ENCODE data around the gene DHRSX.
"Not testable (repeated sequence)": the region's sequence is repeated elsewhere in the genome, so short reads cannot be mapped to it uniquely, and the experiment has no call there.

Gene DHRSX

DNA sequence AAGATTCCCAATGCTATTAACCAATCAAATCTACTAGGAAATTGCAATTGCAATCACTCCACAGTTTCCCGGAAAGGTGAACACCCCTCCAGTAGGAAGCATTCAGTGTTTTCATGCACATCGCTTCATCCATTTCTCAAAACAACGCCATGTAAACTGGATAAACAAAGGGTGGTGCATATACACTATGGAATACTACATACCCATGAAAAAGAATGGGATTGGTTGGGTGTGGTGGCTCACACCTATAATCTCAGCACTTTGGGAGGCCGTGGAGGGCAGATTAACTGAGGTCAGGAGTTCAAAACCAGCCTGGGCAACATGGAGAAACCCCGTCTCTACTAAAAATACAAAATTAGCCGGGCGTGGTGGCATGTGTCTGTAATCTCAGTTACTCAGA lies 29.1 kb downstream of the DHRSX start:
- no peak for FAIRE-seq

DNA sequence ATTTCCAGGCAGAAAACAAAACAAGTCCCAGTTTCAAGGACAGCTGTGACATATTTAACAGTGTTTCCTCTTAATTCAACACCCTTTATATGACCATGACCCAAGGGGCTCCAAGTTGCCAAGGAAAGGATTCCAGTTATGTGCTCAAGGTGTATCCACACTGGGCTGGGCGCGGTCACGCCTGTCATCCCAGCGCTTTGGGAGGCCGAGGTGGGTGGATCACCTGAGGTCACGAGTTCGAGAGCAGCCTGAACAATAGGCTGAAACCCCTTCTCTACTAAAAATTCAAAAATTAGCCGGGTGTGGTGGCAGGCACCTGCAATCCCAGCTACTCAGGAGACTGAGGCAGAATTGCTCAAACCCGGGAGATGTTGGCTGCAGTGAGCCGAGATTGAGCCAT lies 29.6 kb downstream of the DHRSX start:
- FAIRE-seq: not testable (repeated sequence)

DNA sequence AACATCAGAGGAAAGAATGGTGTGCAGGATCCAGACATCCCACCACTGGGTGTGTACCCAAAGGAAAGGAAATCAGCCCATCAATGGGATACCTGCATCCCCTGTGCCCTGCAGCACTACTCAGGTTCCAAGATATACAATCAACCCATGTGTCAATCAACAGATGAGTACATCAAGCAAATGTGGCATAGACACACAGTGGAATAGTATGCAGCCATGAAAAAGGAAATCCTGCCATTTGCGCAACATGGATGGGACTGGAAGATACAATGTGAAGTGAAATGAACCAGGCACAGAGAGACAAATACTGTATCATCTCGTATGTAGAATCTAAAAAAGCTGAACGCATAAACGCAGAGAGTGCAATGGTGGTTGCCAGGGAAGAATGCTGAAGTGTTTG lies 30.9 kb downstream of the DHRSX start:
- not testable (repeated sequence) for FAIRE-seq

DNA sequence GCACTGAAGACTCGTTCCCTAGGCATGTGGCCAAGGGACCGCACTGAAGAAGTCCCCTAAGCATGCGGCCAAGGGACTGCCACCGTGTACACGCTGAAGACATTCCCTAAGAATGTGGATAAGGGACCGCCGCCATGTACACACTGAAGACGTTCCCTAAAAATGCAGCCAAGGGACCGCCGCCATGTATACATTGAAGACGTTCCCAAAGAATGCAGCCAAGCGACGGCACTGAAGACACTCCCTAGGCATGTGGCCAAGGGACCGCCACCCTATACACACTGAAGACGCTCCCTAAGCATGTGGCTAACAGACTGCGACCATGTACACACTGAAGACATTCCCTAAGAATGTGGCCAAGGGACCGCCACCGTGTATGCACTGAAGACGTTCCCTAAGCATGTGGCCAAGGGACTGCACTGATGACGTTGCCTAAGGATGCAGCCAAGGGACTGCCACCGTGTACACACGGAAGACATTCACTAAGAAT lies 31.5 kb downstream of the DHRSX start:
- FAIRE-seq: no peak

DNA sequence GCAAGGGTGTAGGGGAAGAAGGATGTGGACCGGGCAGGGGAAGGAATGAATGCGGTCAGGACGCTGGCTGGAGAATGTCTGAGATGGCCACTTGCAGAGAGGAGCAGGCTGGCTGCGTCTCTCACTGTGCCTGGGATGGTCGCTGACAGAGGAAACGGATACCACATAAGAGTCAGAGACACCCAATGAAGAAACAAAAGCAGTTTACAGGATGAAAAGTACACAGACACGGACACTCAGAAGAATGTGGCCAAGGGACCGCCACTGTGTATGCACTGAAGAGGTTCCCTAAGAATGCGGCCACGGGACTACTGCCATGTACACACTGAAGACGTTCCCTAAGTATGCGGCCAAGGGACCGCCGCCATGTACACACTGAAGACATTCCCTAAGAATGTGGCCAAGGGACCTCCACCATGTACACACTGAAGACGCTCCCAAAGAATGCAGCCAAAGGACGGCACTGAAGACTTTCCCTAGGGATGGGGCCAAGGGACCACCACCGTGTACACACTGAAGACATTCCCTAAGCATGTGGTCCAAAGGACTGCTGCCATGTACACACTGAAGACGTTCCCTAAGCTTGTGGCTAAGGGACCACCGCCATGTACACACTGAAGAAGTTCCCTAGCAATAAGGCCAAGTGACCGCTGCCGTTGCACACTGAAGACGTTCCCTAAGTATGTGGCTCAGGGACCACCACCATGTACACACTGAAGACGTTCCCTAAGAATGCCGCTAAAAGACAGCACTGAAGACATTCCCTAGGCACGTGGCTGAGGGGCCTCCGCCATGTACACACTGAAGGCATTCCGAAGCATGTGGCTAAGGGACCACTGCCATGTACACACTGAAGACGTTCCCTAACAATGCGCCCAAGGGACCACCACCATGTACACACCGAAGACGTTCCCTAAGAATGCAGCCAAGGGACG lies 32.2 kb downstream of the DHRSX start:
- no peak for FAIRE-seq

DNA sequence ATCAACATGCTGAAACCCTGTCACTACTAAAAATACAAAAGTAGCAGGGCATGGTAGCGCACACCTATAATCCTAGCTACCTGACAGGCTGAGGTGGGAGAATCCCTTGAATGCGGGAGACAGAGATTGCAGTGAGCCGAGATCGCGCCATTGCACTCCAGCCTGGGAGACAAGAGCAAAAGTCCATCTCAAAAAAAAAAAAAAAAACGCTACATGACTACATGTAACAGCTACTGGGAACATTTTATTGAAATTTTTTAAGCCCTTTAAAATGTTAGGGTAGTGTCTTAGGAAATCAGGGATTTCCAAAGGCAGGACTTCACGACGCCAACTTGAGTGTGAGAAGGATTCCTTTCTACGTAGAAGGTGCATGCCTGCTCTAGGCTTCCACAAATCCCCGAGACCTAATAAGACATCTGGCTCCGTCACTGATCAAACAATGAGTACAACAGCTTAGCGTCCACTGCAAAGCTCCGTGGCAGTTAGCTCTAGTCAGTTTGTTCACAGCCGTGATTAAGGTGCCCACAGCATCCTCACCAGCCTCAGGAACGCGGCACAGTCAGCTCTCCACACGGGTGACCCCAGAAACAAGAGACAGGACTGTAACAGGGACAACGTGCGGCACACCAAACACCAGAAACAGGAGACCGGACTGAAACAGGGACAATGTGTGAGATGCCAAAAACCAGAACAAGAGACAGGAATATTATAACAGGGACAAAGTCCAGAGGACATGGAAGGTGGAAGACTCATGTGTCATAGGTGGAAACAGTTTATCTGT lies 33.7 kb downstream of the DHRSX start:
- no peak for FAIRE-seq

DNA sequence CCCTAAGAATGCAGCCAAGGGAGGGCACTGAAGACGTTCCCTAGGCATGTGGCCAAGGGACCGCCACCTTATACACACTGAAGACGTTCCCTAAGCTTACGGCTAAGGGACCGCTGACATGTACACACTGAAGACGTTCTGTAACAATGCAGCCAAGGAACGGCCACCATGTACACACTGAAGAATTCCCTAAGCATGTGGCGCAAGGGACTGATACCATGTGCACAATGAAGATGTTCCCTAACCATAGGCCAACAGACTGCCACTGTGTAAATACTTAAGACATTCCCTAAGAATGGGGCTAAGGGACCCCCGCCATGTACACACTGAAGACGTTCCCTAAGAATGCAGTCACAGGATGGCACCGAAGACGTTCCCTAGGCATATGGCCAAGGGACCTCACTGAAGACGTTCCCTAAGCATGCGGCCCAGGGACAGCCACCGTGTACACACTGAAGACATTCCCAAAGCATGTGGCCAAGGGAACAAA lies 36.1 kb downstream of the DHRSX start:
- FAIRE-seq: no peak

DNA sequence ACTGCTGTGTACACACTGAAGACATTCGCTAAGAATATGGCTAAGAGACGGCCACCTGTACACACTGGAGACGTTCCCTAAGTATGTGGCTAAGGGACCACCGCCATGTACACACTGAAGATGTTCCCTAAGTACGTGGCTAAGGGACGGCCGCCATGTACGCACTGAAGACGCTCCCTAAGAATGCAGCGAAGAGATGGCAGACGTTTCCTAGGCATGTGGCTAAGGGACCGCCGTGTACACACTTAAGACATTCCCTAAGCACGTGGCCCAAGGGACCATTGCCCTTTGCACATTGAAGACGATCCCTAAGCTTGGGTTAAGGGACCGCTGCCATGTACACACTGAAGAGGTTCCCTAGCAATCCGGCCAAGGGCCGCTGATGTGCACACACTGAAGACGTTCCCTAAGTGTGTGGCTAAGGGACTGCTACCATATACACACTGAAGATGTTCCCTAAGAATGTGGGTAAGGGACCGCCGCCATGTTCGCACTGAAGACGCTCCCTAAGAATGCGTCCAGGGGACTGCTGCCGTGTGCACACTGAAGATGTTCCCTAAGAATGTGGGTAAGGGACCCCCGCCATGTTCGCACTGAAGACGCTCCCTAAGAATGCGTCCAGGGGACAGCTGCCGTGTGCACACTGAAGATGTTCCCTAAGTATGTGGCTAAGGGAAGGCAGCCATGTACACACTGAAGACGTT lies 36.7 kb downstream of the DHRSX start:
- FAIRE-seq: no peak

DNA sequence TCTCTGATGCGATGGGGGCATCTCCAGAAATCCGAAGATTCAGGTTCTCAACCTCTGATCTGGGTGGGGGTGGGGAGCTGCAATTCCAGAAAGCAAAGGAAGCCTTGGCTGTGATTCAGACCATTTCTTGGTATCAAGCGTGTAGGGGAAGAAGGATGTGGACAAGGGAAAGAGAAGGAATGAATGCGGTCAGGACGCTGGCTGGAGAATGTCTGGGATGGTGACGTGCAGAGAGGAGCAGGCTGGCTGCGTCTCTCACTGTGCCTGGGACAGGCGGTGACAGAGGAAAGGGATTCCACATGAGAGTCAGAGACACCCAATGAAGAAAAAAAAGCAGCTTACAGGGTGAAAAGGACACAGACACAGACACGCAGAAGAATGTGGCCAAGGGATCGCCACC lies 37.3 kb downstream of the DHRSX start:
- FAIRE-seq: not testable (repeated sequence)

DNA sequence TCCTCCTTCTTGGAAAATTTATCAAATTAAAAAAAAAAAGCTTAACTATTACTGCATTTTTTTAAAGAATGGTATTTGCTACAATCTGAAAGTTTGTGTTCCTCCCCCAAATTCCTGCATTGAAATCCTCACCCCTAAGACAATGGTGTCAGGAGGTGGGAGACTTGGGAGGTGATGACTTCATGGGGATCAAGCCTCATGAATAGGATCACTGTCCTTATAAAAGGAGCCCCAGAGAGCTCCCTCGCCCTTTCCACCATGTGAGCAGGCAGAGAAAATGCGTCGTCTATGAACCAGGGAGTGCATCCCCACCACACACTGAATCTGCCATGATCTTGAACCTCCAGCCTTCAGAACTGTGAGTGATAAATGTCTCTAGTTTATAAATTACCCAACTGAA lies 38.0 kb downstream of the DHRSX start:
- FAIRE-seq: no peak

DNA sequence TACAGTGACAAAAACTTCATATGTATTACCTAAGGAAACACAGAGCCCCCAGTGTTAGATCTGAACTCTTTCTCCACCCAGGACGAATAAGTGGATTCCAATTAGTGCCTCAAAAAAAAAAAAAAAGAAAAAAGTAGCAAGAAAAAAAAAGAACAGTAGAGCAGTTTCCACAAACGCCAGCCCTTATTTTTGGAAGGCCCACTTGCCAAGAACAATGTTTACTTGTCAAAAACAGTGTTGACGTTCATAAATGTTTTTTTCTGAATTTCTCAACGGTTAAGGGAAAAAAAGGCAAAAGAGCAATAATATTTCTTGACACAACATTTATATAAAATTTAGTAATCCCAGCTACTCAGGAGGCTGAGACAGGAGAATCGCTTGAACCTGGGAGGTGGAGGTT lies 38.7 kb downstream of the DHRSX start:
- FAIRE-seq: no peak

DNA sequence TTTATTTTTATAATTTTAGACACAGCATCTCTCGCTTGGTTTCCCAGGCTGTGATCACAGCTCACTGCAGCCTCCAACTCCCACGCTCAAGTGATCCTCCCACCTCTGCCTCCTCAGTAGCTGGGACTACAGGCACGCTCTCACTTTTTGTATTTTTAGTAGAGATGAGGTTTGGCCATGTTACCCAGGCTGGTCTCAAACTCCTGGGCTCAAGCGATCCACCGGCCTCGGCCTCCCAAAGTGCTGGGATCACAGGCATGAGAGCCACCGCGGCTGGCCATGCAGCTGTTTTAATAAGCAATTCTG lies 39.1 kb downstream of the DHRSX start:
- FAIRE-seq: no peak

DNA sequence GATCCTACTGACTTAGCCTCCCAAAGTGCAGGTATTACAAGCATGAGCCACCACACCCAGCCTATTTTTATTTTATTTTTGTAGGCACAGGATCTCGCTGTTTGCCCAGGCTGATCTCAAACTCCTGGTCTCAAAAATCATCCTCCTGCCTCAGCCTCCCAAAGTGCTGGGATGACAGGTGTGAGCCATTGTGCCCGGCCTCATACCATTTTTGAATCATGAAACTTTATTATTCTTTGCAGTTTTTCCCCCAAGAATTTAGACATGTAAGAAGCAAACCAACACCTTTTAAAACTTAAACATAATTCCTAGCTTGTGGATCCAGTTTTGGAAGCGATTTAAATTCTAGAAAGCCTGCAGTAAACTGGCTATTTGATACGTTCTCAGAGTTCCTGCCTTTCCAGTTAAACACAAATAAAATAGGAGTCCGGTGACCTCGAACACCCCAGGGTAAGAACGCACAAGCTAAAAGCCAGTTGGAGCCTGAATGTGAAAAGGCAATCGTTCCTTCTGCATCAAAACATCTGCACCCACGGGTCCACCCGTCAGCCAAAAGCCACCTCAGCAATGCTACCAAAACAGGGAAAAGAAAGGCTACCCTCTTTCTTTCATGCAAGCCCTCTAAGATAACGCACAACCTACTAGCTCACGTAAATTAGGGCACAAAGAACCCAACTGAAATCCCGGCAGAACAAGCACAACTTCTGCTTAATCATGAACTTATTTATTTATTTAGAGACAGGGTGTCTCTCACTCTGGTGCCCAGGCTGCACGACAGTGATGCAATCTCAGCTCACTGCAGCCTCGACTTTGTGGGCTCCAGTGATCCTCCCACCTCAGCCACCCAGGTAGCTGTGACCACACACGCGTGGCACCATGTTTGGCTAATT lies 39.7 kb downstream of the DHRSX start:
- FAIRE-seq: not testable (repeated sequence)

DNA sequence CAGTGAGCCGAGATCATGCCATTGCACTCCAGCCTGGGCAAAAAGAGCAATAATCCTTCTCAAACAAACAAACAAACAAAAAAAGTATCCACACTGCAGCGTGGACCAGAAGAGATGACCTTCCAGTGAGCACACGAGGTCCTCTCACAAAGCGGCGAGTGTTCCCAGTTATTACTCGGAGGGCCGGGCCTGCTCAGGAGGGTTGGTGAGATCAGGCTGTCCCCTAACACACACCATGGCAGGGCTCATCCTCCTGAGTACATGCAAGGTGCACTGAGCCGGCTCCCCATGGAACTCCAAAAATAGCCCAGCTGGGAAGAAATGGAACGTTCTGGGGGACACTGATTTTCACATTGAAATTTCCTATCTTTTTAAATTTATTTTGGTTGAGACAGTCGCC lies 40.7 kb downstream of the DHRSX start:
- FAIRE-seq: not testable (repeated sequence)

DNA sequence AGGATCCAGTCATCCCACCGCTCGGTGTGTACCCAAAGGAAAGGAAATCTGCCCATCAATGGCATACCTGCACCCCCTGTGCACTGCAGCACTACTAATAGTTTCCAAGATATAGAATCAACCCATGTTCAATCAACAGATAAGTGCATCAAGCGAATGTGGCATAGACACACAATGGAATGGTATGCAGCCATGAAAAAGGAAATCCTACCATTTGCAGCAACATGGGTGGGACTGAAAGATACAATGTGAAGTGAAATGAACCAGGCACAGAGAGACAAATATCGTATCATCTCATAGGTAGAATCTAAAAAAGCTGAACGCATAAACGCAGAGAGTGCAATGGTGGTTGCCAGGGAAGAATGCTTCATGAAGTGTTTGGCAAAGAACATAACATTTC lies 42.5 kb downstream of the DHRSX start:
- FAIRE-seq: no peak

DNA sequence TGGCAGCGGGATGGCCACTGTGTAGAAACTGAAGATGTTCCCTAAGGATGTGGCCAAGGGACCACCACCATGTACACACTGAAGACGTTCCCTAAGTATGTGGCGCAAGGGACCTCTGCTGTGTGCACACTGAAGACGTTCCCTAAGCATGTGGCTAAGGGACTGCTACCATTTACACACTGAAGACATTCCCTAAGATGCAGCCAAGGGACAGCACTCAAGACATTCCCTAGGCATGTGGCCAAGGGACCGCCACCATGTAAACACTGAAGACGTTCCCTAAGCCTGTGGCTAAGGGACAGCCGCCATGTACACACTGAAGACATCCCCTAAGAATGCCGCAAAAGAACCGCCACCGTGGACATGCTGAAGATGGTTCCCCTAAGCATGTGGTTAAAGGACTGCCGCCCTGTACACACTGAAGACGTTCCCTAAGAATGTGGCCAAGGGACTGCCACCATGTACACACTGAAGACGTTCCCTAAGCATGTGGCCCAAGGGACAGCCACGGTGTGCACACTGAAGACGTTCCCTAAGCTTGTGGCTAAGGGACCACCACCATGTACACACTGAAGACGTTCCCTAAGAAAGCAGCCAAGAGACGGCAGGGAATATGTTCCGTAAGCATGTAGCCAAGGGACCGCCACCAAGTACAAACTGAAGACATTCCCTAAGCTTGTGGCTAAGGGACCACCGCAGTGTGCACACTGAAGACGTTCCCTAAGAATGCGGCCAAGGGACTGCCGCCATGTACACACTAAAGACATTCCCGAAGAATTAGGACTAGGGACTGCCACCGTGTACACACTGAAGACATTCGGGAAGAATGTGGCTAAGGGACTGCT lies 43.3 kb downstream of the DHRSX start:
- FAIRE-seq: no peak

DNA sequence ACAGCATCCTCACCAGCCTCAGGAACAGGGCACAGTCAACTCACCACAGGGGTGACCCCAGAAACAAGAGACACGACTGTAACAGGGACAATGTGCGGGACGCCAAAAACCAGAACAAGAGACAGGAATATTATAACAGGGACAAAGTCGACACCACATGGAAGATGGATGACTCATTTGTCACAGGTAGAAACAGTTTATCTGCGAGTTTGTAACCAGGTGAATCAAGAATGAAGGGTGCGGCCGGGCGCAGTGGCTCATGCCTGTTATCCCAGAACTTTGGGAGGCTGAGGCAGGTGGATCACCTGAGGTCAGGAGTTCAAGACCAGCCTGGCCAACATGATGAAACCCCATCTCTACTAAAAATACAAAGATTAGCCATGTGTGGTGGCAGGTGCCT lies 44.7 kb downstream of the DHRSX start:
- FAIRE-seq: not testable (repeated sequence)

DNA sequence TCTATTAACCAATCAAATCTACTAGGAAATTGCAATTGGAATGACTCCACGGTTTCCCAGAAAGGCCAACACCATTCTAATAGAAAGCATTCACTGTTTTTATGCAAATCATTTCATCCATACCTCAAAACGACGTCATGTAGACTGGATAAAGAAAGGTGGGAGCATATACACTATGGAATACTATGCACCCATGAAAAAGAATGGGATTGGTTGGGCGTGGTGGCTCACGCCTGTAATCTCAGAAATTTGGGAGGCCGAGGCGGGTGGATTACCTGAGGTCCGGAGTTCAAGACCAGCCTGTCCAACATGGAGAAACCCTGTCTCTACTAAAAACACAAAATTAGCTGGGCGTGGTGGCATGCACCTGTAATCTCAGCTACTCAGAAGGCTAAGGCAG lies 46.2 kb downstream of the DHRSX start:
- not testable (repeated sequence) for FAIRE-seq

DNA sequence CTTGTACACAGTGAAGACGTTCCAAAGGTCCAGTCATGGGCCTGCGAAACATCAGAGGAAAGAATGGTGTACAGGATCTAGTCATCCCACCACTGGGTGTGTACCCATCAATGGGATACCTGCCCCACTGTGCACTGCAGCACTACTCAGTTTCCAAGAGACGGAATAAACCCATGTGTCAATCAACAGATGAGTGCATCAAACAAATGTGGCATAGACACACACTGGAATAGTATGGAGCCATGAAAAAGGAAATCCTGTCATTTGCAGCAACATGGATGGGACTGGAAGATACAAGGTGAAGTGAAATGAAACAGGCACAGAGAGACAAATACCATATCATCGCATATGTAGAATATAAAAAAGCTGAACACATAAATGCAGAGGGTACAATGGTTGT lies 48.0 kb downstream of the DHRSX start:
- FAIRE-seq: no peak

DNA sequence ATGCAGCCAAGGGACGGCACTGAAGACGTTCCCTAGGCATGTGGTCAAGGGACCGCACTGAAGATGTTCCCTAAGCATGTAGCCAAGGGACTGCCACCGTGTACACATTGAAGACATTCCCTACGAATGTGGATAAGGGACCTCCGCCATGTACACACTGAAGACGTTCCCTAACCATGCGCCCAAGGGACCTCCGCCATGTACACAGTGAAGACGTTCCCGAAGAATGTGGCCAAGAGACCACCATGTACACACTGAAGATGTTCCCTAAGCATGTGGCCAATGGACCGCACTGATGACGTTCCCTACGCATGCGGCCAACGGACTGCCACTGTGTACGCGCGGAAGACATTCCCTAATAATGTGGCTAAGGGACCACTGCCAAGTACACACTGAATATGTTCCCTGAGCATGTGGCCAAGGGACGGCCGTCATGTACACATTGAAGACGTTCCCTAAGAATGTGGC lies 48.4 kb downstream of the DHRSX start:
- no peak for FAIRE-seq

Measured in A204.1 (cell line).